Measurements from ENCODE around the gene FADS2.

Gene FADS2

GRCh38 chr11:61826930-61827570 lies 1.1 kb upstream of the FADS2 start:
- DNase-seq (ENCODE audit: low read depth), result no peak

GRCh38 chr11:61828379-61828628 lies 204 bp downstream of the FADS2 start:
- no peak for DNase-seq (ENCODE audit: low read depth)

- no peak for DNase-seq (ENCODE audit: low read depth)
Measured at GRCh38 chr11:61828629-61829407, 718 bp downstream of the FADS2 start.

- no peak for DNase-seq (ENCODE audit: low read depth)
Measured at GRCh38 chr11:61829806-61830205, 1.7 kb downstream of the FADS2 start.

- no peak for DNase-seq (ENCODE audit: low read depth)
Measured at GRCh38 chr11:61830237-61831105, 2.4 kb downstream of the FADS2 start.

GRCh38 chr11:61832207-61832606 lies 4.1 kb downstream of the FADS2 start:
- no peak for DNase-seq (ENCODE audit: low read depth)

- DNase-seq (ENCODE audit: low read depth), result no peak
Measured at GRCh38 chr11:61832754-61833153, 4.7 kb downstream of the FADS2 start.

GRCh38 chr11:61833471-61833870 lies 5.4 kb downstream of the FADS2 start:
- no peak for DNase-seq (ENCODE audit: low read depth)

GRCh38 chr11:61833926-61834277 lies 5.8 kb downstream of the FADS2 start:
- no peak for DNase-seq (ENCODE audit: low read depth)

GRCh38 chr11:61834278-61835048 lies 6.4 kb downstream of the FADS2 start:
- no peak for DNase-seq (ENCODE audit: low read depth)

GRCh38 chr11:61836193-61836592 lies 8.1 kb downstream of the FADS2 start:
- DNase-seq (ENCODE audit: low read depth), result no peak

GRCh38 chr11:61837411-61838005 lies 9.4 kb downstream of the FADS2 start:
- DNase-seq (ENCODE audit: low read depth), result no peak

- DNase-seq (ENCODE audit: low read depth), result no peak
Measured at GRCh38 chr11:61838501-61838900, 10.4 kb downstream of the FADS2 start.

- DNase-seq (ENCODE audit: low read depth), result no peak
Measured at GRCh38 chr11:61838921-61839320, 10.8 kb downstream of the FADS2 start.

GRCh38 chr11:61839742-61840141 lies 11.6 kb downstream of the FADS2 start:
- DNase-seq (ENCODE audit: low read depth), result no peak

- DNase-seq (ENCODE audit: low read depth), result no peak
Measured at GRCh38 chr11:61840371-61840770, 12.3 kb downstream of the FADS2 start.

- DNase-seq (ENCODE audit: low read depth), result no peak
Measured at GRCh38 chr11:61841636-61842527, 13.8 kb downstream of the FADS2 start.

- no peak for DNase-seq (ENCODE audit: low read depth)
Measured at GRCh38 chr11:61842528-61842820, 14.4 kb downstream of the FADS2 start.

GRCh38 chr11:61844909-61845565 lies 16.9 kb downstream of the FADS2 start:
- no peak for DNase-seq (ENCODE audit: low read depth)

- no peak for DNase-seq (ENCODE audit: low read depth)
Measured at GRCh38 chr11:61846362-61847020, 18.4 kb downstream of the FADS2 start.
